Tibial nerve (tissue), 4 donors: ENCODE data around the gene DLX5. TPM values are rescaled to one million over a fixed set of nuclear protein-coding genes. Genes with fewer than 3 reads are reported as not detected.
A peak's percentile ranks its signal among the peaks of the same experiment; 100 is the strongest.

Experiments used
- DNase-seq, 2 donors: peaks; one replicate each; pipeline ENCODE4 v3.0.0-alpha.2; 2019; ENCODE audit warnings: low spot score in 2 of 2
- H3K27ac ChIP-seq, 4 donors: fragments of 200-600 bp; sonication (generic) in 3 of 4; one replicate each; pipeline ENCODE4 v1.5.1; 2017 to 2019; ENCODE audit warnings: mild to moderate bottlenecking in 1 of 4
- H3K27me3 ChIP-seq, 2 donors: fragments of 200-600 bp; sonication (generic) in 1 of 2; one replicate each; pipeline versions ENCODE4 v1.5.1 to v1.6.0; 2017 to 2019
- H3K36me3 ChIP-seq, 3 donors: fragments of 200-600 bp; sonication (generic); one replicate each; pipeline ENCODE4 v1.5.1; 2018 to 2019
- H3K4me1 ChIP-seq, 4 donors: fragments of 200-600 bp; sonication (generic) in 3 of 4; one replicate each; pipeline ENCODE4 v1.5.1; 2017 to 2019
- H3K4me3 ChIP-seq, 4 donors: fragments of 200-600 bp; sonication (generic) in 3 of 4; one replicate each; pipeline ENCODE4 v1.5.1; 2017 to 2019; ENCODE audit warnings: mild to moderate bottlenecking in 1 of 4, moderate library complexity in 1 of 4
- H3K9me3 ChIP-seq, 4 donors: fragments of 200-600 bp; sonication (generic) in 3 of 4; one replicate each; pipeline ENCODE4 v1.5.1; 2017 to 2019
- CTCF ChIP-seq, 5 experiments: fragments of 200-600 bp in 3 of 5; fragments of 450-650 bp in 2 of 5; sonication (generic) in 3 of 5; IDR thresholded peaks; one replicate each; pipeline ENCODE4 v1.5.1; 2016 to 2019; ENCODE audit warnings: antibody characterized with exemption in 5 of 5, mild to moderate bottlenecking in 3 of 5, moderate library complexity in 2 of 5
- EP300 ChIP-seq, 2 donors: sonication (generic); formaldehyde crosslinking; IDR thresholded peaks; one replicate each; pipeline ENCODE4 v1.6.1; 2017; ENCODE audit warnings: antibody characterized with exemption in 2 of 2, mild to moderate bottlenecking in 1 of 2
- POLR2A ChIP-seq, 2 donors: fragments of 450-650 bp; IDR thresholded peaks; one replicate each; pipeline ENCODE4 v1.6.1; 2017; ENCODE audit warnings: antibody characterized with exemption in 2 of 2, mild to moderate bottlenecking in 2 of 2, moderate library complexity in 2 of 2
- WGBS, 2 donors: methylation state at CpG; one replicate each; pipeline ENCODE4 v1.1.5; 2018; 5-methylcytosine and 5-hydroxymethylcytosine counted together
- total RNA-seq, 4 donors: library from RNA; depleted of rRNA; stranded (reverse); fragments of >200 nt; gene quantifications; one replicate each; pipeline ENCODE4 v1.1.0, GENCODE V29; 2016

DLX5 gene
- total RNA-seq, 4 donors from 2014 or later = 0.42 TPM; not detected in 3

- Histone ChIP-seq H3K36me3 (no peaks in the 10 kb centered on the region), H3K4me3 (no peak overlapping the region), H3K27me3 (peaks cover 7 to 100% of the 10 kb centered on the region in 2 donors), H3K9me3 (no peaks in the 10 kb centered on the region), H3K4me1 (peaks cover 0 to 33% (median 5%) of the 10 kb centered on the region in 4 donors), H3K27ac (no peak overlapping the region)
- WGBS, 2 donors = 13 to 18% methylated on average over 23 of the region's 23 CpGs
- no peak for DNase-seq
- no peak for TF ChIP-seq POLR2A (IDR thresholded peaks at IDR 0.05)
- TF ChIP-seq CTCF (IDR thresholded peaks at IDR 0.05) = no peak
- TF ChIP-seq EP300 (IDR thresholded peaks at IDR 0.05) = no peak
Observed at GRCh38 chr7:96997512-96998032, 27.1 kb downstream of the DLX5 start.

DNA sequence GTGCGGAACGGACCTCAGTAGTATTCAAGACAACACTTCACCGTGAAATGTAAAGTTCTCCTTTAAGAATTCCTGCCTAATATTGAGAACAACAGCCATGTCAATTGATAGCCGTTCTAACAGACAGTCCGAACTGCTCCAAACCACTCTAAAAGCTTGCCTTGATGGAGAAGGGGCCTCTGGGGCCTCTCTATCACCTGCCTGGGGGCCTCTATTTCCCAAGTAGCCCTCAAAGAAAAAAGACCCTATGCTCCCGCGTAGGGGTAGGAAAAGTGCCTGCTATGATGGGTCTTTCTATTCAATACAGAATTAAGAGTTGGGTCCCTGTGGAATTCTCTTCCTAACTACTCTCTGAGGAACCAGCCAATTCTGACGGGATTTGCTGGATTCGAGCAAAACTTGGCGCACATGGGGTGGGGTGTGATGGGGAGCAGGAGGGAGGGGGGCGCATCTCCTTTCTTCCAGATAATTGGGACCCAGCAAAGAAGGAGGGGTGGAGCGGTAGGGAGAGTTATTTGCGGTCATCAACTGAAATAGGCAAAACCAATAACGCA, 27.6 kb downstream of the DLX5 start:
- Histone ChIP-seq H3K27me3 (peaks cover 12 to 100% of the 10 kb centered on the region in 2 donors), H3K36me3 (no peaks in the 10 kb centered on the region), H3K4me1 (peaks cover 0 to 38% (median 5%) of the 10 kb centered on the region in 4 donors), H3K4me3 (no peak overlapping the region), H3K9me3 (no peaks in the 10 kb centered on the region), H3K27ac (no peak overlapping the region)
- TF ChIP-seq EP300 (IDR thresholded peaks at IDR 0.05) = no peak
- no peak for TF ChIP-seq POLR2A (IDR thresholded peaks at IDR 0.05)
- no peak for TF ChIP-seq CTCF (IDR thresholded peaks at IDR 0.05)
- DNase-seq = no peak
- 9 to 13% methylated on average over 14 of the region's 14 CpGs for WGBS, 2 donors

- Histone ChIP-seq H3K27me3 (peaks cover 13 to 100% of the 10 kb centered on the region in 2 donors), H3K9me3 (no peaks in the 10 kb centered on the region), H3K4me1 (peaks cover 0 to 41% (median 5%) of the 10 kb centered on the region in 4 donors), H3K27ac (no peak overlapping the region), H3K36me3 (no peaks in the 10 kb centered on the region), H3K4me3 (no peak overlapping the region)
- peak in 1 of 5 experiments; percentile 5 for TF ChIP-seq CTCF (IDR thresholded peaks at IDR 0.05)
- TF ChIP-seq POLR2A (IDR thresholded peaks at IDR 0.05) = no peak
- TF ChIP-seq EP300 (IDR thresholded peaks at IDR 0.05) = no peak
- 6% methylated on average over 32 of the region's 32 CpGs for WGBS, 2 donors
- no peak for DNase-seq
Observed at GRCh38 chr7:96996111-96996957, 28.3 kb downstream of the DLX5 start.

- peaks cover 0 to 41% (median 5%) of the 10 kb centered on the region in 4 donors for H3K4me1 ChIP-seq
- no peaks in the 10 kb centered on the region for H3K9me3 ChIP-seq
- peaks cover 13 to 100% of the 10 kb centered on the region in 2 donors for H3K27me3 ChIP-seq
- no peaks in the 10 kb centered on the region for H3K36me3 ChIP-seq
- no peak for TF ChIP-seq POLR2A (IDR thresholded peaks at IDR 0.05)
- TF ChIP-seq CTCF (IDR thresholded peaks at IDR 0.05) = peak in 1 of 5 experiments; percentile 12
- WGBS, 2 donors = 5 to 6% methylated on average over 6 of the region's 6 CpGs
- DNase-seq = no peak
- H3K4me3 ChIP-seq = no peak overlapping the region
- H3K27ac ChIP-seq = no peak overlapping the region
Observed at GRCh38 chr7:96995406-96996110, 29.1 kb downstream of the DLX5 start.
